ENCODE measurements around the gene SPACA9. TPM values are rescaled to one million over a fixed set of nuclear protein-coding genes. Genes with fewer than 3 reads are reported as not detected.
A peak's percentile ranks its signal among the peaks of the same experiment; 100 is the strongest.

The SPACA9 gene
- total RNA-seq, 2 donors from 2014 or later = 2.3 TPM; not detected in 1

DNA sequence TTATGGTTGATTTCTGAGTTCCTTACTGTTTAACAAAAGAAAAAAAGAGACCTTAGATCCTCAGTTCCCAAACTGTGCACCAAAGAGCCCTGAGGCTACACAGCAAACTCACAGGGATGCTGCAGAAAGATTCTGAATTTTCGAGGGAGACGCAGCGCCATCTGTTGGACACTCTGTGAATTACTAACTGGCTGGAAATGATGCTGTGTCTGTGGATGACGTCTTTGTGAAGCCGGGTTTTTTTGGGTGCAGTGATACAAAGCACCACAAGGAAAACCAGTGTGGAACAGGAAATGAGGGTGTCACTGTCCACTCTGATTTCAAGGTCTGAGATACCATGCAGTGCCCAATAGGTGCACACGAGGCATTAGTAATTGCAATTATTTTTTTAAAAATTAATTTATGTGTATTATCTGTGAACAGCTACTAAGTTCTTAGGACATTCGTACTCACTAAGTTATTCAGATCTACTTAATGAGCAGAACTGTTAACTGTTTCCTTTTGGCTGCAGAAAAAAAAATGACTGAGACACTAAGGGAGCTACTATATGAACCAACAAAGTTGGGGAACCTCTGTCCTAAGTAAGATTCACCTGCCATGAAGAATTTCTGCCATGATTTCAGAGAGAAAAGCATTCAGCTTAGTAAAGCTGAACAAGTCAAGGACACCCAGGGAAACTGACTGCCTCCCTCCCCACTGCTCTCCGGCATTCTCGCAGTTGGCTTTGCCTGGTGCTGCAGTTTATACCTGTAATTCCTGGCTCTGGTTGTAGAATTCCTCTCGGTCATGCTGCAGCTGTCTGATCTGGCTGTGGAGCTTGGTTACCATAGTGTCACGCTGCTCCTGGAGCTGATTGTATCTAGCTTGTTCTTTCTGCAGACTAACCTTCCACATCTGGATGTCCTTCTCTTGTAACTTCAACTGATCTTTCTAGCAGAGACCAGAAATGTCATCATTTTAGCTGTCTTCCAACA, 23.4 kb downstream of the SPACA9 start:
- intact Hi-C loops (cut with DNase I) = no loop called here
- Histone ChIP-seq H3K4me3 (no peak overlapping the region), H3K27ac (no peak overlapping the region), H3K9me3 (no peaks in the 10 kb centered on the region), H3K4me1 (no peaks in the 10 kb centered on the region), H3K27me3 (no peaks in the 10 kb centered on the region), H3K36me3 (replicated peaks in 1 of 2; ENCODE audit: insufficient read depth in 1 of 2, low read depth in 2 of 2) (peaks cover 8 to 23% of the 10 kb centered on the region in 2 donors)
- TF ChIP-seq POLR2A (IDR thresholded peaks at IDR 0.05) = no peak
- TF ChIP-seq, protein P1, sequence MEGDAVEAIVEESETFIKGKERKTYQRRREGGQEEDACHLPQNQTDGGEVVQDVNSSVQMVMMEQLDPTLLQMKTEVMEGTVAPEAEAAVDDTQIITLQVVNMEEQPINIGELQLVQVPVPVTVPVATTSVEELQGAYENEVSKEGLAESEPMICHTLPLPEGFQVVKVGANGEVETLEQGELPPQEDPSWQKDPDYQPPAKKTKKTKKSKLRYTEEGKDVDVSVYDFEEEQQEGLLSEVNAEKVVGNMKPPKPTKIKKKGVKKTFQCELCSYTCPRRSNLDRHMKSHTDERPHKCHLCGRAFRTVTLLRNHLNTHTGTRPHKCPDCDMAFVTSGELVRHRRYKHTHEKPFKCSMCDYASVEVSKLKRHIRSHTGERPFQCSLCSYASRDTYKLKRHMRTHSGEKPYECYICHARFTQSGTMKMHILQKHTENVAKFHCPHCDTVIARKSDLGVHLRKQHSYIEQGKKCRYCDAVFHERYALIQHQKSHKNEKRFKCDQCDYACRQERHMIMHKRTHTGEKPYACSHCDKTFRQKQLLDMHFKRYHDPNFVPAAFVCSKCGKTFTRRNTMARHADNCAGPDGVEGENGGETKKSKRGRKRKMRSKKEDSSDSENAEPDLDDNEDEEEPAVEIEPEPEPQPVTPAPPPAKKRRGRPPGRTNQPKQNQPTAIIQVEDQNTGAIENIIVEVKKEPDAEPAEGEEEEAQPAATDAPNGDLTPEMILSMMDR (IDR thresholded peaks at IDR 0.05) = peak; percentile 52 to 89 (median 84)
- WGBS, 2 donors = 43 to 46% methylated on average over 11 of the region's 11 CpGs
- ATAC-seq = peak; percentile 86
- DNase-seq = peak; percentile 46 to 70 (median 68)

DNA sequence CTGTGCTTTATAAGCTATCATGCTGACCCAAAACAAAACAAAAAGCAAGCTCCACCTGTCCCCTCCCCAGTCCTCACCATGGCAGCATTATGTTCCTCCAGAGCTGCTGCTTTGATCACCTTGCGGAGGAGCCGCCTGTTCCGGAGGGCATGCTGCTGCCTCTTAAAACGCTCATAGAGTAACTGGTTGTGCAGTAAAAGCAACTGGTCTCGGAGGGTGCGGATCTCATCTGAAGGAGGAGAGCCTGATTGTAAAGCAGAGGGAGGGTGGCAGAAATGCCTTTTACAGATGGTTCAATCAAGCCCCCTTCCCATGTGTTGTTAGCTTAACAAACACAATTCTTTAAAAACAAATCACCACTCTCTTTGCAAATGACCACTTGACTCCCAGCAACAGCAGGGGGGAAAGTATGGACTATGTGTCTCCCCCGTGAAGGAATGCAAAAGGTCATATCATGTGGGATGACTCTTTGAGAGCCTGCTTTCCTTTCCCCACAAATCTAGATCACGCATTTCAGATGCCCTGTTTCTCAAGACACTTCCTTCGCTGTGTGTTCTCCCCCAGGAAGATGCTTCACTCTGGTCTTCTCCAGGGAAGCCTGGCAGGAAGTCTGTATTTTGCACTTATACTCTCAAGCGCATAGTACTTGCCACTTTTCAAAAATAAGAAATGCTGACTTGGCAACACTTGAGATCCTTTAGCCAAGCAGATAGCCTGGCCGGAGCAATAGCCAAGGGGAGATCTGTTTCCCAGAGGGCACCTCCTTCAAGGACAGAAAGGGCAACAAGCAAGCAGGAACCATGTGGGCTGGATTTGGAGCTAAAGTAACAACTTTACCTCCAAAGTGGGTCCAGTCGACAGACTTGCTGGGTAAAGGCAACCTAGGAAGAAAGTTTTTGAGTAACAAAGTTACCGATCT, 25.1 kb downstream of the SPACA9 start:
- intact Hi-C loops (cut with DNase I) = no loop called here

GRCh38 chr9:132905726-132906125, 27.0 kb downstream of the SPACA9 start:
- DNase-seq (no peak), ATAC-seq (no peak)
- no peaks in the 10 kb centered on the region for H3K4me1 ChIP-seq
- H3K9me3 ChIP-seq = no peaks in the 10 kb centered on the region
- TF ChIP-seq POLR2A (IDR thresholded peaks at IDR 0.05) = no peak
- TF ChIP-seq, protein P1 (IDR thresholded peaks at IDR 0.05) = no peak
- H3K27me3 ChIP-seq = no peaks in the 10 kb centered on the region
- H3K4me3 ChIP-seq = no peak overlapping the region
- intact Hi-C loops (cut with DNase I) = no loop called here
- H3K36me3 ChIP-seq (replicated peaks in 1 of 2; ENCODE audit: insufficient read depth in 1 of 2, low read depth in 2 of 2) = peaks cover 8 to 14% of the 10 kb centered on the region in 2 donors
- 87 to 95% methylated on average over 12 of the region's 12 CpGs for WGBS, 2 donors
- H3K27ac ChIP-seq = no peak overlapping the region

More for the DNA sequence above, 25.1 kb downstream of the SPACA9 start:
- Histone ChIP-seq H3K4me1 (no peaks in the 10 kb centered on the region), H3K4me3 (no peak overlapping the region), H3K27ac (no peak overlapping the region), H3K27me3 (no peaks in the 10 kb centered on the region), H3K36me3 (replicated peaks in 1 of 2; ENCODE audit: insufficient read depth in 1 of 2, low read depth in 2 of 2) (peaks cover 8 to 13% of the 10 kb centered on the region in 2 donors), H3K9me3 (no peaks in the 10 kb centered on the region)
- 84 to 93% methylated on average over 13 of the region's 13 CpGs for WGBS, 2 donors
- DNase-seq (no peak), ATAC-seq (no peak)
- TF ChIP-seq, protein P1 (IDR thresholded peaks at IDR 0.05) = no peak
- no peak for TF ChIP-seq POLR2A (IDR thresholded peaks at IDR 0.05)

DNA sequence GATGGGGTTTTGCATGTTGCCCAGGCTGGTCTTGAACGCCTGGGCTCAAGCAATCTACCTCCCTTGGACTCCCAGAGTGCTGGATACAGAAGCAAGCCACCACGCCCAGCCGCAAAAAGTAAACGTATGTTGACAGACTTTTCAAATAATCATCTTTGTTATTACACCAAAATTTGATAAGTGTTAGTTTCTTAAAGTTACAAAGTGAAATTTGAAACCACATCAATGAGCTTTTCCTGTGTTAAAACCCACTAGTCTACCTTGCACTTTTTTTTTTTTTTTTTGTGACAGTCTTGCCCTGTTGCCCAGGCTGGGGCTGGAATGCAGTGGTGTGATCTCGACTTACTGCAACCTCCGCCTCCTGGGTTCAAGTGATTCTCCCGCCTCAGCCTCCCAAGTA, 29.9 kb downstream of the SPACA9 start:
- H3K36me3 ChIP-seq (replicated peaks in 1 of 2; ENCODE audit: insufficient read depth in 1 of 2, low read depth in 2 of 2) = peaks cover 7 to 16% of the 10 kb centered on the region in 2 donors
- WGBS, 2 donors = 80 to 89% methylated on average over 7 of the region's 7 CpGs
- DNase-seq = no peak
- H3K9me3 ChIP-seq = no peaks in the 10 kb centered on the region
- TF ChIP-seq, protein P1 (IDR thresholded peaks at IDR 0.05) = no peak
- TF ChIP-seq POLR2A (IDR thresholded peaks at IDR 0.05) = no peak
- no peak for ATAC-seq
- H3K27me3 ChIP-seq = no peaks in the 10 kb centered on the region
- H3K27ac ChIP-seq = no peak overlapping the region
- intact Hi-C loops (cut with DNase I) = no loop called here
- no peaks in the 10 kb centered on the region for H3K4me1 ChIP-seq
- no peak overlapping the region for H3K4me3 ChIP-seq
